Measurements from ENCODE around the gene BRD8. TPM values are rescaled to one million over a fixed set of nuclear protein-coding genes. Genes with fewer than 3 reads are reported as not detected.

BRD8 gene
- total and polyA plus RNA-seq, 2 donors (not counting 1 experiment from before 2014, with no cell fraction given), result 22.9 to 98.9 TPM

DNA sequence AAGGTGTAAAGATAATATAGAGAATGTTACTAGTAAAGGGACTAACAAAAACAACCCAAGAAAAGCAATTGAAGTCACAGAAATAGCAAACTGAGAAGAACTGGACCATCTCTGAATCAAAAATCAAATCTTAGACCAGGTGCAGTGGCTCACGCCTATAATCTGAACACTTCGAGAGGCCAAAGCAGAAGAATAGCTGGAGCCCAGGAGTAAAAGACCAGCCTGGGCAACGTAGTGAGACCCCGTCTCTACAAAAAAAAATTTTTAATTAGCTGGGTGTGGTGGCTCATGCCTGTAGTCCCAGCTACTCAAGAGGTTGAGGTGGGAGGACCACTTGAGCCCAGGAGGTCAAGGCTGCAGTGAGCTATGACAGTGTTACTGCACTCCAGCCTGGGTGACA lies 67.2 kb downstream of the BRD8 start:
- POLR2A ChIA-PET, result no interaction called here
- H3K9me3 ChIP-seq (ENCODE audit: control extremely low read depth in 1 of 3, control insufficient read depth in 2 of 3, insufficient read depth in 1 of 3, low read length in 2 of 3), result no peaks in the 10 kb centered on the region
- H3K36me3 ChIP-seq (replicated peaks in 1 of 2; ENCODE audit: control extremely low read depth in 1 of 2, control insufficient read depth in 1 of 2, extremely low read depth in 1 of 2, insufficient read depth in 2 of 2, low read length in 1 of 2), result no peaks in the 10 kb centered on the region
- no peak overlapping the region for H3K4me3 ChIP-seq (ENCODE audit: control extremely low read depth in 1 of 5, extremely low read depth in 1 of 5, insufficient read depth in 1 of 5, low read depth in 2 of 5, low read length in 4 of 5)
- TF ChIP-seq, protein P1, sequence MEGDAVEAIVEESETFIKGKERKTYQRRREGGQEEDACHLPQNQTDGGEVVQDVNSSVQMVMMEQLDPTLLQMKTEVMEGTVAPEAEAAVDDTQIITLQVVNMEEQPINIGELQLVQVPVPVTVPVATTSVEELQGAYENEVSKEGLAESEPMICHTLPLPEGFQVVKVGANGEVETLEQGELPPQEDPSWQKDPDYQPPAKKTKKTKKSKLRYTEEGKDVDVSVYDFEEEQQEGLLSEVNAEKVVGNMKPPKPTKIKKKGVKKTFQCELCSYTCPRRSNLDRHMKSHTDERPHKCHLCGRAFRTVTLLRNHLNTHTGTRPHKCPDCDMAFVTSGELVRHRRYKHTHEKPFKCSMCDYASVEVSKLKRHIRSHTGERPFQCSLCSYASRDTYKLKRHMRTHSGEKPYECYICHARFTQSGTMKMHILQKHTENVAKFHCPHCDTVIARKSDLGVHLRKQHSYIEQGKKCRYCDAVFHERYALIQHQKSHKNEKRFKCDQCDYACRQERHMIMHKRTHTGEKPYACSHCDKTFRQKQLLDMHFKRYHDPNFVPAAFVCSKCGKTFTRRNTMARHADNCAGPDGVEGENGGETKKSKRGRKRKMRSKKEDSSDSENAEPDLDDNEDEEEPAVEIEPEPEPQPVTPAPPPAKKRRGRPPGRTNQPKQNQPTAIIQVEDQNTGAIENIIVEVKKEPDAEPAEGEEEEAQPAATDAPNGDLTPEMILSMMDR (IDR thresholded peaks at IDR 0.05), result no peak
- TF ChIP-seq EZH2 (IDR thresholded peaks at IDR 0.05; ENCODE audit: borderline replicate concordance, insufficient read depth, low read depth, low read length, poor library complexity, severe bottlenecking), result no peak
- no peak overlapping the region for H3K9ac ChIP-seq (ENCODE audit: low read length)
- H3K79me2 ChIP-seq (ENCODE audit: control insufficient read depth, insufficient read depth, low read length), result no peaks in the 10 kb centered on the region
- H3K27me3 Mint-ChIP-seq, result peaks cover 19% of the 10 kb centered on the region
- H3K4me3 Mint-ChIP-seq, result no peak overlapping the region
- no peak for ATAC-seq (ENCODE audit: low read depth)
- no peak overlapping the region for H3K27ac ChIP-seq (ENCODE audit: low read length in 2 of 2)
- H3K27me3 ChIP-seq (replicated peaks in 1 of 4; ENCODE audit: control extremely low read depth in 1 of 4, control insufficient read depth in 3 of 4, insufficient read depth in 4 of 4, low read length in 3 of 4), result peaks cover 0 to 5% (median 3%) of the 10 kb centered on the region in 4 experiments
- H3K4me2 ChIP-seq (replicated peaks; ENCODE audit: low read depth, low read length, poor library complexity, severe bottlenecking), result no peak overlapping the region
- CTCF ChIA-PET, result interaction anchor here (1.0 kb wide), 1 partner anchor 34 kb away, joined by 4 read pairs; no protein-coding TSS in a partner anchor
- H3K9me3 Mint-ChIP-seq (ENCODE audit: insufficient read depth), result no peaks in the 10 kb centered on the region
- no peak overlapping the region for H2AFZ ChIP-seq (ENCODE audit: insufficient read depth, low read depth, low read length, poor library complexity, severe bottlenecking)
- no peaks in the 10 kb centered on the region for H4K20me1 ChIP-seq (ENCODE audit: control insufficient read depth, insufficient read depth, low read length, poor library complexity, severe bottlenecking)
- intact Hi-C loops (cut with micrococcal nuclease), result no loop called here
- no peaks in the 10 kb centered on the region for H3K4me1 ChIP-seq (ENCODE audit: control insufficient read depth in 2 of 2, insufficient read depth in 2 of 2, low read length in 2 of 2)
- DNase-seq, result no peak
- WGBS (ENCODE audit: insufficient coverage), result 94% methylated on average over 2 of the region's 4 CpGs
- H3K27ac Mint-ChIP-seq, result no peak overlapping the region
- no peaks in the 10 kb centered on the region for H3K4me1 Mint-ChIP-seq

- no peaks in the 10 kb centered on the region for H3K9me3 Mint-ChIP-seq (ENCODE audit: insufficient read depth)
- no CpG with 5 or more reads among the region's 4 CpGs for WGBS (ENCODE audit: insufficient coverage)
- Histone ChIP-seq H2AFZ (ENCODE audit: insufficient read depth, low read depth, low read length, poor library complexity, severe bottlenecking) (no peak overlapping the region), H3K27me3 (replicated peaks in 1 of 4; ENCODE audit: control extremely low read depth in 1 of 4, control insufficient read depth in 3 of 4, insufficient read depth in 4 of 4, low read length in 3 of 4) (peaks cover 0 to 5% (median 3%) of the 10 kb centered on the region in 4 experiments), H3K36me3 (replicated peaks in 1 of 2; ENCODE audit: control extremely low read depth in 1 of 2, control insufficient read depth in 1 of 2, extremely low read depth in 1 of 2, insufficient read depth in 2 of 2, low read length in 1 of 2) (no peaks in the 10 kb centered on the region), H3K79me2 (ENCODE audit: control insufficient read depth, insufficient read depth, low read length) (no peaks in the 10 kb centered on the region), H4K20me1 (ENCODE audit: control insufficient read depth, insufficient read depth, low read length, poor library complexity, severe bottlenecking) (no peaks in the 10 kb centered on the region), H3K27ac (ENCODE audit: low read length in 2 of 2) (no peak overlapping the region), H3K9me3 (ENCODE audit: control extremely low read depth in 1 of 3, control insufficient read depth in 2 of 3, insufficient read depth in 1 of 3, low read length in 2 of 3) (no peaks in the 10 kb centered on the region), H3K4me2 (replicated peaks; ENCODE audit: low read depth, low read length, poor library complexity, severe bottlenecking) (no peak overlapping the region), H3K4me3 (ENCODE audit: control extremely low read depth in 1 of 5, extremely low read depth in 1 of 5, insufficient read depth in 1 of 5, low read depth in 2 of 5, low read length in 4 of 5) (no peak overlapping the region), H3K9ac (ENCODE audit: low read length) (no peak overlapping the region), H3K4me1 (ENCODE audit: control insufficient read depth in 2 of 2, insufficient read depth in 2 of 2, low read length in 2 of 2) (no peaks in the 10 kb centered on the region)
- POLR2A ChIA-PET, result no interaction called here
- ATAC-seq (ENCODE audit: low read depth) (no peak), DNase-seq (no peak)
- no peak overlapping the region for H3K27ac Mint-ChIP-seq
- intact Hi-C loops (cut with micrococcal nuclease), result no loop called here
- TF ChIP-seq, protein P1 (IDR thresholded peaks at IDR 0.05), result no peak
- TF ChIP-seq EZH2 (IDR thresholded peaks at IDR 0.05; ENCODE audit: borderline replicate concordance, insufficient read depth, low read depth, low read length, poor library complexity, severe bottlenecking), result no peak
- H3K27me3 Mint-ChIP-seq, result peaks cover 20% of the 10 kb centered on the region
- CTCF ChIA-PET, result interaction anchor here (0.6 to 2.1 kb wide), 4 partner anchors 16 to 41 kb away, joined by 3 to 7 read pairs (median 6); no protein-coding TSS in a partner anchor
- H3K4me1 Mint-ChIP-seq, result no peaks in the 10 kb centered on the region
- no peak overlapping the region for H3K4me3 Mint-ChIP-seq
Observed at GRCh38 chr5:138110266-138110963, 68.0 kb downstream of the BRD8 start.

Measured in B cell (primary cell).